Skin epidermis (tissue), 12 donors: ENCODE data around the gene MAD1L1.

Experiments
- H3K27ac ChIP-seq, 21 experiments: fragments of 200-600 bp; sonication (generic) in 11 of 21; one replicate each; pipeline ENCODE4 v1.5.0; 2020; ENCODE audit warnings: mild to moderate bottlenecking in 3 of 21, inconsistent platforms in 2 of 21, moderate library complexity in 2 of 21
- H3K4me3 ChIP-seq, 7 experiments: fragments of 200-600 bp; sonication (generic) in 2 of 7; one replicate each; pipeline ENCODE4 v1.5.0; 2020; ENCODE audit warnings: inconsistent platforms in 2 of 7, mild to moderate bottlenecking in 2 of 7, moderate library complexity in 1 of 7

Gene MAD1L1

GRCh38 chr7:1994931-1995330 is 237.8 kb downstream of the MAD1L1 start:
- Histone ChIP-seq H3K4me3 (no peak overlapping the region), H3K27ac (no peak overlapping the region)

- Histone ChIP-seq H3K4me3 (no peak overlapping the region), H3K27ac (no peak overlapping the region)
These were observed 238.7 kb downstream of the MAD1L1 start for GRCh38 chr7:1993776-1994740.

GRCh38 chr7:1993031-1993695 is 239.6 kb downstream of the MAD1L1 start:
- no peak overlapping the region for H3K27ac ChIP-seq

GRCh38 chr7:1992554-1992953 is 240.2 kb downstream of the MAD1L1 start:
- Histone ChIP-seq H3K27ac (no peak overlapping the region), H3K4me3 (no peak overlapping the region)

More at GRCh38 chr7:1993031-1993695, 239.6 kb downstream of the MAD1L1 start:
- H3K4me3 ChIP-seq, result no peak overlapping the region

- Histone ChIP-seq H3K27ac (no peak overlapping the region), H3K4me3 (no peak overlapping the region)
These were observed 242.6 kb downstream of the MAD1L1 start for GRCh38 chr7:1990001-1990670.

- Histone ChIP-seq H3K4me3 (no peak overlapping the region), H3K27ac (no peak overlapping the region)
These were observed 243.5 kb downstream of the MAD1L1 start for GRCh38 chr7:1989049-1989860.

- Histone ChIP-seq H3K27ac (no peak overlapping the region), H3K4me3 (no peak overlapping the region)
These were observed 244.2 kb downstream of the MAD1L1 start for GRCh38 chr7:1988533-1988930.

- Histone ChIP-seq H3K4me3 (no peak overlapping the region), H3K27ac (no peak overlapping the region)
These were observed 244.9 kb downstream of the MAD1L1 start for GRCh38 chr7:1987591-1988532.

- H3K4me3 ChIP-seq, result no peak overlapping the region
- peak overlapping the region in 4 of 21 experiments; percentile 23 to 55 (median 30) for H3K27ac ChIP-seq
These were observed 245.6 kb downstream of the MAD1L1 start for GRCh38 chr7:1987084-1987535.

- no peak overlapping the region for H3K4me3 ChIP-seq
- peak overlapping the region in 4 of 21 experiments; percentile 23 to 55 (median 30) for H3K27ac ChIP-seq
These were observed 246.2 kb downstream of the MAD1L1 start for GRCh38 chr7:1986366-1987083.

GRCh38 chr7:1985936-1986335 is 246.8 kb downstream of the MAD1L1 start:
- no peak overlapping the region for H3K27ac ChIP-seq
- H3K4me3 ChIP-seq, result no peak overlapping the region

GRCh38 chr7:1985042-1985441 is 247.7 kb downstream of the MAD1L1 start:
- no peak overlapping the region for H3K4me3 ChIP-seq
- H3K27ac ChIP-seq, result no peak overlapping the region

GRCh38 chr7:1981878-1982230 is 250.9 kb downstream of the MAD1L1 start:
- Histone ChIP-seq H3K4me3 (no peak overlapping the region), H3K27ac (no peak overlapping the region)

- H3K4me3 ChIP-seq, result no peak overlapping the region
These were observed 251.4 kb downstream of the MAD1L1 start for GRCh38 chr7:1981201-1981877.

GRCh38 chr7:1979591-1980560 is 252.9 kb downstream of the MAD1L1 start:
- no peak overlapping the region for H3K27ac ChIP-seq
- H3K4me3 ChIP-seq, result no peak overlapping the region

More at GRCh38 chr7:1981201-1981877, 251.4 kb downstream of the MAD1L1 start:
- no peak overlapping the region for H3K27ac ChIP-seq
